A549 (cell line): ENCODE results near the gene LRFN2. TPM values are rescaled to one million over a fixed set of nuclear protein-coding genes. Genes with fewer than 3 reads are reported as not detected.

Experiments
- ATAC-seq, 2 experiments: fragments of 200-7000 bp in 1 of 2; fragments of >200 bp in 1 of 2; cut with Nextera tagmentation in 1 of 2; cut with Tn5 transposase in 1 of 2; 3 replicates each; pipeline versions ENCODE4 v1.8.0 to v1.9.1; 2018 to 2020; ENCODE audit warnings: mild to moderate bottlenecking in 1 of 2, moderate library complexity in 1 of 2
- CTCF ChIA-PET: fragments of 300-600 bp; sonication (Branson Sonifier 250); formaldehyde crosslinking; extraction: SDS; loops from one replicate; lab custom pipeline; 2021; ENCODE audit warnings: antibody characterized with exemption, inconsistent platforms; lab: Yijun Ruan, JAX
- POLR2A ChIA-PET: fragments of 350-600 bp; formaldehyde crosslinking; extraction: SDS; loops from one replicate; lab custom pipeline; 2021; ENCODE audit warnings: antibody characterized with exemption, inconsistent platforms; lab: Yijun Ruan, JAX
- DNase-seq, 2 experiments: peaks; one replicate each; pipeline versions ENCODE4 v3.0.0 to v3.0.0-alpha.2; 2011 to 2016; ENCODE audit warnings: low read depth in 1 of 2, low spot score in 1 of 2
- FAIRE-seq: peaks from 2 replicates; lab custom pipeline; 2011; peaks lifted over from hg19 to GRCh38; lab: Jason Lieb, UNC
- H3K27ac ChIP-seq, 2 experiments: fragments of >200 bp; sonication (Bioruptor Twin); formaldehyde crosslinking; 3 replicates each; pipeline ENCODE4 v1.5.1; 2016 to 2017
- H3K4me1 ChIP-seq: fragments of >200 bp; sonication (Bioruptor Twin); formaldehyde crosslinking; 3 replicates; pipeline ENCODE4 v1.6.1; 2016
- H3K4me2 ChIP-seq: fragments of >200 bp; sonication (Bioruptor Twin); formaldehyde crosslinking; 3 replicates; pipeline ENCODE4 v1.6.1; 2016
- H3K4me3 ChIP-seq: fragments of >200 bp; sonication (Bioruptor Twin); formaldehyde crosslinking; 3 replicates; pipeline ENCODE4 v1.5.1; 2016
- H3K9me3 ChIP-seq: fragments of >200 bp; sonication (Bioruptor Twin); formaldehyde crosslinking; 3 replicates; pipeline ENCODE4 v1.6.1; 2016
- BCL3 ChIP-seq: fragments of >200 bp; sonication (Bioruptor Twin); formaldehyde crosslinking; IDR thresholded peaks from 3 replicates; pipeline ENCODE4 v1.6.1; 2016
- CEBPB ChIP-seq, 2 experiments: fragments of >200 bp in 1 of 2; sonication (Bioruptor Twin) in 1 of 2; formaldehyde crosslinking in 1 of 2; IDR thresholded peaks; 2 replicates each; pipeline ENCODE4 v1.6.1; 2012 to 2016
- CHD2 ChIP-seq: fragments of 150-350 bp; IDR thresholded peaks from 2 replicates; pipeline ENCODE4 v1.6.1; 2014; ENCODE audit warnings: low read length; ENCODE audit not compliant: partially characterized antibody
- FOSL2 ChIP-seq, 2 experiments: fragments of 450-650 bp in 1 of 2; fragments of >200 bp in 1 of 2; sonication (Bioruptor Twin) in 1 of 2; formaldehyde crosslinking; IDR thresholded peaks; 2 replicates each; pipeline versions ENCODE4 v1.5.0 to v1.6.1; 2016 to 2020; ENCODE audit warnings: mild to moderate bottlenecking in 1 of 2, moderate library complexity in 1 of 2
- FOXS1 ChIP-seq: fragments of 250-450 bp; sonication (Bioruptor Pico); IDR thresholded peaks from 2 replicates; pipeline ENCODE4 v1.5.0; 2020; ENCODE audit warnings: mild to moderate bottlenecking, moderate library complexity
- GATA3 ChIP-seq: IDR thresholded peaks from 2 replicates; pipeline ENCODE4 v1.6.1; 2012; ENCODE audit warnings: borderline replicate concordance
- HDAC2 ChIP-seq: fragments of 200-600 bp; sonication (generic); IDR thresholded peaks from 2 replicates; pipeline ENCODE4 v1.6.1; 2016
- HES2 ChIP-seq: fragments of >200 bp; sonication (Bioruptor Twin); formaldehyde crosslinking; IDR thresholded peaks from 2 replicates; pipeline ENCODE4 v1.6.1; 2016
- JUNB ChIP-seq: fragments of >200 bp; sonication (Bioruptor Twin); formaldehyde crosslinking; IDR thresholded peaks from 2 replicates; pipeline ENCODE4 v1.6.1; 2016
- MAFK ChIP-seq: fragments of 450-650 bp; IDR thresholded peaks from 2 replicates; pipeline ENCODE4 v1.6.1; 2014; ENCODE audit not compliant: partially characterized antibody
- MAX ChIP-seq: IDR thresholded peaks from 2 replicates; pipeline ENCODE4 v1.6.1; 2012
- MAZ ChIP-seq: fragments of 150-350 bp; IDR thresholded peaks from 2 replicates; pipeline ENCODE4 v1.6.1; 2014; ENCODE audit warnings: antibody characterized with exemption, low read depth, low read length, borderline replicate concordance
- NFE2L2 ChIP-seq: fragments of 150-350 bp; conservative IDR thresholded peaks from 2 replicates; pipeline ENCODE4 v1.6.1; 2014; ENCODE audit warnings: low read length
- NPAS2 ChIP-seq: fragments of 250-450 bp; sonication (Bioruptor Pico); IDR thresholded peaks from 2 replicates; pipeline ENCODE4 v1.8.0; 2022; ENCODE audit warnings: mild to moderate bottlenecking, moderate library complexity, borderline replicate concordance
- NR3C1 ChIP-seq: fragments of >200 bp; sonication (Bioruptor Twin); formaldehyde crosslinking; IDR thresholded peaks from 3 replicates; pipeline ENCODE4 v1.6.1; 2017
- PBX3 ChIP-seq: IDR thresholded peaks from 2 replicates; pipeline ENCODE4 v1.6.1; 2012
- POLR2AphosphoS2 ChIP-seq: conservative IDR thresholded peaks from 2 replicates; pipeline ENCODE4 v1.6.1; 2012; ENCODE audit warnings: low read length, improper control_type of control experiment, inconsistent platforms
- RARB ChIP-seq: fragments of 250-450 bp; sonication (Bioruptor Pico); IDR thresholded peaks from 2 replicates; pipeline ENCODE4 v1.8.0; 2021; ENCODE audit warnings: mild to moderate bottlenecking, moderate library complexity
- REST ChIP-seq: fragments of 200-600 bp; sonication (generic); IDR thresholded peaks from 2 replicates; pipeline ENCODE4 v1.6.1; 2016; ENCODE audit warnings: antibody characterized with exemption, mild to moderate bottlenecking, moderate library complexity
- RNF2 ChIP-seq: fragments of 200-600 bp; sonication (generic); IDR thresholded peaks from 2 replicates; pipeline ENCODE4 v1.6.1; 2016; ENCODE audit warnings: low read depth, mild to moderate bottlenecking, antibody characterized with exemption, moderate library complexity, borderline replicate concordance
- SREBF2 ChIP-seq: fragments of 450-650 bp; IDR thresholded peaks from 2 replicates; pipeline ENCODE4 v1.6.1; 2014; ENCODE audit warnings: mild to moderate bottlenecking, moderate library complexity
- ZNF302 ChIP-seq: fragments of 250-450 bp; sonication (Bioruptor Pico); IDR thresholded peaks from 2 replicates; pipeline ENCODE4 v1.9.0; 2021; ENCODE audit warnings: inconsistent platforms, mild to moderate bottlenecking, moderate library complexity
- WGBS: methylation state at CpG from one replicate; pipeline ENCODE4 v1.1.6; 2017; ENCODE audit errors: missing lambda C conversion rate; 5-methylcytosine and 5-hydroxymethylcytosine counted together
- polyA plus RNA-seq, 4 experiments: library from polyadenylated mRNA; depleted of rRNA in 3 of 4; stranded (reverse); fragments of >200 nt; fragmentation: RNase III in 1 of 4; extraction: RNeasy Plus Mini Kit Qiagen cat#74134 plus additional on column Dnase treatment in 1 of 4; gene quantifications; 2 replicates in 3 of 4; 3 replicates in 1 of 4; pipeline ENCODE4 v1.2.3, GENCODE V29; 2011 to 2017

Gene LRFN2
- polyA plus RNA-seq, 2 of the 4 experiments (the other 2 are of a cell fraction) = not detected

- no peaks in the 10 kb centered on the region for H3K4me1 ChIP-seq
- DNase-seq (no peak), FAIRE-seq (no peak), ATAC-seq (no peak)
- ChIA-PET CTCF (interaction anchor here (2.0 kb wide), 1 partner anchor 11 kb away, joined by 7 read pairs; no protein-coding TSS in a partner anchor), POLR2A (no interaction called here)
- TF ChIP-seq SREBF2 = no peak
- 83% methylated on average over 3 of the region's 6 CpGs for WGBS
- H3K4me2 ChIP-seq = no peak overlapping the region
- no peak overlapping the region for H3K4me3 ChIP-seq
- H3K27ac ChIP-seq = no peak overlapping the region
- H3K9me3 ChIP-seq = no peaks in the 10 kb centered on the region
Observed at GRCh38 chr6:40344566-40345167, 242.5 kb downstream of the LRFN2 start.

GRCh38 chr6:40343877-40344565 is 243.1 kb downstream of the LRFN2 start:
- 50% methylated on average over 7 of the region's 7 CpGs for WGBS
- ChIA-PET CTCF (interaction anchor here (2.0 kb wide), 1 partner anchor 10 kb away, joined by 7 read pairs; no protein-coding TSS in a partner anchor), POLR2A (no interaction called here)
- no peak overlapping the region for H3K4me2 ChIP-seq
- ATAC-seq = no peak
- no peak for DNase-seq
- no peak for TF ChIP-seq ZNF302 (CRISPR knock-in tag)
- no peak for TF ChIP-seq NFE2L2
- TF ChIP-seq FOSL2 (IDR thresholded peaks at IDR 0.05) = no peak
- no peak for TF ChIP-seq FOSL2 (CRISPR knock-in tag; IDR thresholded peaks at IDR 0.05)
- no peak for TF ChIP-seq NPAS2 (CRISPR knock-in tag)
- no peak for TF ChIP-seq BCL3
- no peak for TF ChIP-seq NR3C1
- TF ChIP-seq RARB (CRISPR knock-in tag) = no peak
- no peak for TF ChIP-seq RNF2
- TF ChIP-seq HES2 = no peak
- TF ChIP-seq CEBPB (IDR thresholded peaks at IDR 0.05) = no peak
- TF ChIP-seq MAFK = no peak
- TF ChIP-seq PBX3 = no peak
- no peak for TF ChIP-seq CHD2
- no peak for TF ChIP-seq MAZ
- no peak for TF ChIP-seq HDAC2
- no peak for TF ChIP-seq FOXS1 (CRISPR knock-in tag)
- no peaks in the 10 kb centered on the region for H3K4me1 ChIP-seq
- no peak overlapping the region for H3K4me3 ChIP-seq
- no peak overlapping the region for H3K27ac ChIP-seq
- H3K9me3 ChIP-seq = no peaks in the 10 kb centered on the region
- no peak for FAIRE-seq

GRCh38 chr6:40343318-40343876 is 243.8 kb downstream of the LRFN2 start:
- ChIA-PET CTCF (interaction anchor here (2.0 kb wide), 1 partner anchor 10 kb away, joined by 7 read pairs; no protein-coding TSS in a partner anchor), POLR2A (no interaction called here)
- Histone ChIP-seq H3K4me2 (no peak overlapping the region), H3K9me3 (no peaks in the 10 kb centered on the region), H3K4me3 (no peak overlapping the region), H3K27ac (no peak overlapping the region), H3K4me1 (no peaks in the 10 kb centered on the region)
- 100% methylated on average over 1 of the region's 2 CpGs for WGBS
- ATAC-seq = no peak
- no peak for FAIRE-seq
- TF ChIP-seq REST (no peak), POLR2AphosphoS2 (no peak), GATA3 (no peak), MAX (no peak), MAZ (no peak), JUNB (no peak)
- DNase-seq = no peak
